ENCODE measurements around the gene RAB11FIP4.

DNA sequence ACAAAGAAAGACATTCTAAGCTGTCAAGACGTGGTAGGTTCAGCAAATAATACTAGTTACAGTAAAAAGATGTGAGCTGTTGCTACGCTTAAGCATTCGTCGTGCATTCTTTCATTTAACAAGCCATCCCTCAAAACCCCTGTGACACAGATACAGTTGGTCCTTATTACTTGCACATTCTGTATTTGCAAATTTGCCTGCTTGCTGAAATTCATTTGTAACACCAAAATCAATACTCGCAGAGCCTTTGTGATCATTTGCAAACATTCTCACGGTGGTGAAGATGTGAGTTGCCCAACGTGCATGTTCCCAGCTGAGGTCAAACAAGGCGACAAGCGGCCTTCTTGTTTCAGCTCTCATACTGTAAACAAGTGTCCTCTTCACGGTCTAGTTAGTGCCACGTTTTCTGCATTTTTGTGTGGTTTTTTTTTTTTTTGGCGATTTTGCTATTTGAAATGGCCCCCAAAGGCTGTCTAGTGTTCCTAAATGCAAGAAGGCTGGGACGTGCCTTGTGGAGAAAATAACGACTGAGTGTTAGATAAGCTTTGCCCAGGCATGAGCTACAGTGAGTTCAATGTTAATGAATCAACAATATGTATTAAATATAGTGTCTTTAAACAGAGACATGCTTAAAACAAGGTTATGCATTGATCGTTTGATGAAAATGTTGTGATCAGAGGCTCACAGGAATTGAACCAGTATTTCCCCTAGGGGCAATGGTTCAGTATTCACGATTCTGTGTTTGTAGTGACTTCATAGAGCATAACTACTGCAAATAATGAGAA is 84.1 kb downstream of the RAB11FIP4 start:
- no peak for TF ChIP-seq EZH2phosphoT487 (conservative IDR thresholded peaks at IDR 0.05; ENCODE audit: low read length)
- TF ChIP-seq, protein P1, sequence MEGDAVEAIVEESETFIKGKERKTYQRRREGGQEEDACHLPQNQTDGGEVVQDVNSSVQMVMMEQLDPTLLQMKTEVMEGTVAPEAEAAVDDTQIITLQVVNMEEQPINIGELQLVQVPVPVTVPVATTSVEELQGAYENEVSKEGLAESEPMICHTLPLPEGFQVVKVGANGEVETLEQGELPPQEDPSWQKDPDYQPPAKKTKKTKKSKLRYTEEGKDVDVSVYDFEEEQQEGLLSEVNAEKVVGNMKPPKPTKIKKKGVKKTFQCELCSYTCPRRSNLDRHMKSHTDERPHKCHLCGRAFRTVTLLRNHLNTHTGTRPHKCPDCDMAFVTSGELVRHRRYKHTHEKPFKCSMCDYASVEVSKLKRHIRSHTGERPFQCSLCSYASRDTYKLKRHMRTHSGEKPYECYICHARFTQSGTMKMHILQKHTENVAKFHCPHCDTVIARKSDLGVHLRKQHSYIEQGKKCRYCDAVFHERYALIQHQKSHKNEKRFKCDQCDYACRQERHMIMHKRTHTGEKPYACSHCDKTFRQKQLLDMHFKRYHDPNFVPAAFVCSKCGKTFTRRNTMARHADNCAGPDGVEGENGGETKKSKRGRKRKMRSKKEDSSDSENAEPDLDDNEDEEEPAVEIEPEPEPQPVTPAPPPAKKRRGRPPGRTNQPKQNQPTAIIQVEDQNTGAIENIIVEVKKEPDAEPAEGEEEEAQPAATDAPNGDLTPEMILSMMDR (IDR thresholded peaks at IDR 0.05; ENCODE audit: insufficient read depth, low read length, poor library complexity, severe bottlenecking), result no peak
